Activated CD8-positive, alpha-beta memory T cell treated with anti-CD3 and anti-CD28 coated beads, Interleukin-2, amount 10 ng/mL, durations not matched to agents 7 days and 5 days (primary cell): ENCODE results near the gene SPRED2. TPM values are rescaled to one million over a fixed set of nuclear protein-coding genes. Genes with fewer than 3 reads are reported as not detected.

Experiments used
- ATAC-seq: fragments of 150-1000 bp; cut with Tn5 transposase; one replicate; pipeline ENCODE4 v1.10.0; 2021; ENCODE audit warnings: moderate library complexity
- CTCF ChIA-PET: fragments of 350-600 bp; sonication (Branson Sonifier 250); formaldehyde crosslinking; loops from one replicate; lab custom pipeline; 2021; ENCODE audit warnings: antibody characterized with exemption; lab: Charles Lee
- DNase-seq: peaks from one replicate; pipeline ENCODE4 v3.0.0-alpha.2; 2020
- H3K27ac Mint-ChIP-seq: one replicate; pipeline ENCODE4 v1.8.0; 2021; ENCODE audit warnings: mild to moderate bottlenecking, mixed read lengths
- H3K27me3 Mint-ChIP-seq: one replicate; pipeline ENCODE4 v1.8.0; 2021; ENCODE audit warnings: mixed read lengths
- H3K36me3 Mint-ChIP-seq: one replicate; pipeline ENCODE4 v1.8.0; 2021; ENCODE audit warnings: mild to moderate bottlenecking, mixed read lengths
- H3K4me1 Mint-ChIP-seq: one replicate; pipeline ENCODE4 v1.8.0; 2021; ENCODE audit warnings: mixed read lengths
- H3K4me3 Mint-ChIP-seq: one replicate; pipeline ENCODE4 v1.8.0; 2021; ENCODE audit warnings: mild to moderate bottlenecking, moderate library complexity, mixed read lengths
- H3K9me3 Mint-ChIP-seq: one replicate; pipeline ENCODE4 v1.8.0; 2022; ENCODE audit warnings: low read depth, mixed read lengths
- total RNA-seq, 2 experiments: library from RNA; stranded (reverse); gene quantifications; one replicate each; pipeline ENCODE4 v1.2.3, GENCODE V29; 2021

Gene SPRED2
- total RNA-seq, 2 experiments from 2014 or later: 3.2 to 3.5 TPM

- H3K4me3 Mint-ChIP-seq: no peak overlapping the region
- CTCF ChIA-PET: no interaction called here
- peaks cover 63% of the 10 kb centered on the region for H3K27me3 Mint-ChIP-seq
- no peaks in the 10 kb centered on the region for H3K4me1 Mint-ChIP-seq
- H3K9me3 Mint-ChIP-seq: no peaks in the 10 kb centered on the region
- no peak for ATAC-seq
- H3K36me3 Mint-ChIP-seq: no peaks in the 10 kb centered on the region
- no peak overlapping the region for H3K27ac Mint-ChIP-seq
- DNase-seq: no peak
Observed at GRCh38 chr2:65456886-65457285, 24.5 kb upstream of the SPRED2 start.

DNA sequence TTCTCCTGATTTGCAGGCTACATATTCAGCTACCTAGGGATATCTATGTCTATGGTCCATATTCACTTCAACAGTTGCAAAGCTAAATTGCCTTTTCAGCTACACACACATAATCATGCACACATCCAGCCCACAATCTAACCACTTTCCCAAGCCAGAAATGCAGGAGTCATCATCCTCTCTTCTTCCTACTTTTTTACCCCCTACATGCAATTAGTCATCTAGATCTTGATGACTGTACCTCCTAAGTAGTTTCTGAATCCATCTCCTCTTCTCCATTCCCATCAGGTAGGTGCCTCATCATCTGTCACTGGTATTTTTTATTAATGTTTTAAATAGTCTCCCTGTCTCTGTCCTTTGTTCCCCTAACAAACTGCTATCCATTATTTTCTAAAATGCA lies 23.7 kb upstream of the SPRED2 start:
- Mint-ChIP-seq H3K4me3 (no peak overlapping the region), H3K4me1 (no peaks in the 10 kb centered on the region), H3K27ac (no peak overlapping the region), H3K27me3 (peaks cover 60% of the 10 kb centered on the region), H3K9me3 (no peaks in the 10 kb centered on the region), H3K36me3 (no peaks in the 10 kb centered on the region)
- CTCF ChIA-PET: no interaction called here
- DNase-seq (no peak), ATAC-seq (no peak)

DNA sequence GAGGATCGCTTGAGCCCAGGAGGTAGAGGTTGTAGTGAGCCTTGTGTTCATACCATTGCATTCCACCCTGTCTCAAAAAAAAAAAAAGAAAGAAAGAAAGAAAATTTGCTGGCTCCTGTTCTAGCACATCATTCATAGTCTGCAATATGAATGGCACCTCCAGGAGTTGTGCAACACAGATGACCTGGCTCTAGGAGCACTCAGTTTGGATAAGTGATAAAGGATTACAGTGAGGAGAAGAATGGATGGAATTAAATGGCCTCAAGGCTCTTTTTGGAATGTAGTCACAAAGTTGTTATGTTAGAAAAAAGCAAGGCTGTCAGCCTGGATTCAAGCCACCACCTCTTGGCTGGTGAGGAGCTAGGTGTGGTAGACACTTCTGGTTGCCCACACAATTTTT lies 21.5 kb upstream of the SPRED2 start:
- Mint-ChIP-seq H3K4me3 (no peak overlapping the region), H3K4me1 (no peaks in the 10 kb centered on the region), H3K27me3 (peaks cover 57% of the 10 kb centered on the region), H3K27ac (no peak overlapping the region), H3K9me3 (no peaks in the 10 kb centered on the region), H3K36me3 (no peaks in the 10 kb centered on the region)
- DNase-seq (no peak), ATAC-seq (no peak)
- CTCF ChIA-PET: no interaction called here

DNA sequence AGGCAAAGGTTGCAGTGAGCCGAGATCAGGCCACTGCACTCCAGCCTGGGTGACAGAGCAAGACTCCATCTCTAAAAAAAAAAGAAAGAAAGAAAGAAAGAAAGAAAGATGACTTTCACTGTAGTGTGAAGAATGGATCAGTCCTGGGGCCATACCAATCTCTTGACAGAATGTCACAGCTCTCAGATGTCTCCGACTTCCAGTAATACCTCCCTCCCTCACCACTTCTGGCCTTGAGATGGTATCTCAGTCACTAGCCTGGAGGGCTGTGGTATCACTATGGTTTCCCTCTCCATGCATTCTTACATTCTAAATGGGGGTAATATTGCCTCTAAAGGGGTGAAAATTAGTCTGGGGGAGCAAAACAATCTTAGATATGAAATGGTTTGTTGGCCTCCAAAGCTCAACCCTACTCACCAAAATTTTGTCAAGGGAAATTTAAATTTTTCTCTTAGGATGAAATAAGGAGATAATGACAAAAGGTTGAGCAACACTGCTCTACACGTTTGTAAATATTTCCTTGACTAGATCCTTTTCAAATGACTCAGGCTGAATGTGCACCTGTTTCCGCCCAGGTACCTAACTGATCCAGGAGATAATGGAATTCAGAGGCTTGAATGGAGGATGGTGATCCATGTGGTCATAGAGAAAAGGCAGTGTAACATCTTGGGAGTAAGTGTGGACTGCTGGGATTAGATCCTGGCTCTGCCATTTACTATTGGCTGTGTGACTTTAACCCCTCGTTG lies 19.9 kb upstream of the SPRED2 start:
- CTCF ChIA-PET: no interaction called here
- H3K27me3 Mint-ChIP-seq: peaks cover 56% of the 10 kb centered on the region

GRCh38 chr2:65450810-65451209 lies 18.4 kb upstream of the SPRED2 start:
- Mint-ChIP-seq H3K36me3 (no peaks in the 10 kb centered on the region), H3K27me3 (peaks cover 54% of the 10 kb centered on the region), H3K9me3 (no peaks in the 10 kb centered on the region), H3K27ac (no peak overlapping the region), H3K4me3 (no peak overlapping the region), H3K4me1 (no peaks in the 10 kb centered on the region)
- ATAC-seq: no peak
- CTCF ChIA-PET: no interaction called here
- DNase-seq: no peak

More for the DNA sequence above, 19.9 kb upstream of the SPRED2 start:
- Mint-ChIP-seq H3K4me1 (no peaks in the 10 kb centered on the region), H3K4me3 (no peak overlapping the region), H3K9me3 (no peaks in the 10 kb centered on the region), H3K27ac (no peak overlapping the region), H3K36me3 (no peaks in the 10 kb centered on the region)
- DNase-seq (no peak), ATAC-seq (no peak)

DNA sequence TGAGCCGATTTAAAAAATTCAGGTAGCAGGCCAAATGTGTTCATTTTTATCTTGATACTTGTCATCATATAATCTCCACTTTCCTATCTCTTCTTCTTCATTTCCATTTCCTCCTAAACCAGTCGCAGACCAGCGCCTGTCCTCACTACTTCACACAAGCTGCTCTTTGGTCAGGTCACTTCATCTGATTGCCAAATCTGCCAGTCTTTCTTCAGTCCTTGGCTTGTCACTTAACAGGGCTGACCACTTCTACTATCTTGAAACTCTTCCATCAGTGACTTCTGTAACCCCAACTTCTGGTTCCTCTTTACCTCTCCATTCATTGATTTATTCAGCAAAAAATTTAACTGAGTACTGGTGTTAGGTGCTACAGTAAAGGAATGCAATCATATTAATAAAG lies 18.0 kb upstream of the SPRED2 start:
- no peak overlapping the region for H3K4me3 Mint-ChIP-seq
- H3K4me1 Mint-ChIP-seq: no peaks in the 10 kb centered on the region
- H3K36me3 Mint-ChIP-seq: no peaks in the 10 kb centered on the region
- no peak for ATAC-seq
- no peak overlapping the region for H3K27ac Mint-ChIP-seq
- H3K27me3 Mint-ChIP-seq: peaks cover 51% of the 10 kb centered on the region
- CTCF ChIA-PET: no interaction called here
- DNase-seq: no peak
- no peaks in the 10 kb centered on the region for H3K9me3 Mint-ChIP-seq

DNA sequence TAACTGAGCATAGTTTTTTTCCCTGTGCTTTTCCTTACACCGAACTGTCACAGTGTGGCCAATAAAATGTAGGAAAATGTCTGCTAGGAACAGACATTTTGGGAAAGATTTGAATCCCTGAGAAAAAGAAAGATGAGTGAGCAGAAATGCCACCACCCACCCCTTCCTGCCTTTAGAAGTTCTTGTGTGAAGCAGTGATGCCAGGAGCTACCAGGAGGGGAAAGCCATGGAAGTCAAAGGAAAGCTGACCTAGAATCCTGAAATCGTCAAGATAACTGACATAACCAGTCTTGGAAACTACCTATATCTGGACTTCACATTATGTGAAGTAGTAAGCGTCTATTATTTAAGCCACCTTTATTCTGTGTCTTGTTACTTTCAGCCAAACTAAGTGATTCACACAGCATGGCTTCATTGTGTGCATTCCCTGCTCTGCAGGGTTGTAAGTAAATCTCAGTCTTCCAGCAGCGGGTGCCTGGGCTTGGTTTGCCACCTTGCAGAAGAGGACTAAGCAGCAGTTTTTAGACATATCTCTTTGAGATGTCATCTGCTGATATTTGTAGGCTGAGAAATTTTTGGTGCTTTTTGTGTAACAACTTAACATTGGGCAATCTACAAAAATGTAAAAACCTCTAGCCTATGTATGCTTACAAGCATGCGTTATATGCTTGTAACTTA lies 11.2 kb upstream of the SPRED2 start:
- H3K27me3 Mint-ChIP-seq: peaks cover 42% of the 10 kb centered on the region
- H3K4me3 Mint-ChIP-seq: no peak overlapping the region
- H3K4me1 Mint-ChIP-seq: no peaks in the 10 kb centered on the region
- no peak for ATAC-seq
- DNase-seq: no peak
- H3K36me3 Mint-ChIP-seq: peaks cover 2% of the 10 kb centered on the region
- no peak overlapping the region for H3K27ac Mint-ChIP-seq
- CTCF ChIA-PET: no interaction called here
- peaks cover 2% of the 10 kb centered on the region for H3K9me3 Mint-ChIP-seq

GRCh38 chr2:65442420-65443020 lies 10.1 kb upstream of the SPRED2 start:
- Mint-ChIP-seq H3K4me1 (no peaks in the 10 kb centered on the region), H3K9me3 (peaks cover 2% of the 10 kb centered on the region), H3K36me3 (peaks cover 2% of the 10 kb centered on the region), H3K27ac (no peak overlapping the region), H3K4me3 (no peak overlapping the region), H3K27me3 (peaks cover 49% of the 10 kb centered on the region)
- CTCF ChIA-PET: no interaction called here
- ATAC-seq (no peak), DNase-seq (no peak)

- no peak overlapping the region for H3K4me3 Mint-ChIP-seq
- H3K36me3 Mint-ChIP-seq: peaks cover 2% of the 10 kb centered on the region
- DNase-seq (no peak), ATAC-seq (no peak)
- peaks cover 2% of the 10 kb centered on the region for H3K9me3 Mint-ChIP-seq
- CTCF ChIA-PET: interaction anchor here (0.6 to 1.0 kb wide), 2 partner anchors 55 to 135 kb away, joined by 3 read pairs; no protein-coding TSS in a partner anchor
- peaks cover 77% of the 10 kb centered on the region for H3K27me3 Mint-ChIP-seq
- H3K27ac Mint-ChIP-seq: no peak overlapping the region
- peaks cover 14% of the 10 kb centered on the region for H3K4me1 Mint-ChIP-seq
Observed at GRCh38 chr2:65438137-65438899, 5.9 kb upstream of the SPRED2 start.

DNA sequence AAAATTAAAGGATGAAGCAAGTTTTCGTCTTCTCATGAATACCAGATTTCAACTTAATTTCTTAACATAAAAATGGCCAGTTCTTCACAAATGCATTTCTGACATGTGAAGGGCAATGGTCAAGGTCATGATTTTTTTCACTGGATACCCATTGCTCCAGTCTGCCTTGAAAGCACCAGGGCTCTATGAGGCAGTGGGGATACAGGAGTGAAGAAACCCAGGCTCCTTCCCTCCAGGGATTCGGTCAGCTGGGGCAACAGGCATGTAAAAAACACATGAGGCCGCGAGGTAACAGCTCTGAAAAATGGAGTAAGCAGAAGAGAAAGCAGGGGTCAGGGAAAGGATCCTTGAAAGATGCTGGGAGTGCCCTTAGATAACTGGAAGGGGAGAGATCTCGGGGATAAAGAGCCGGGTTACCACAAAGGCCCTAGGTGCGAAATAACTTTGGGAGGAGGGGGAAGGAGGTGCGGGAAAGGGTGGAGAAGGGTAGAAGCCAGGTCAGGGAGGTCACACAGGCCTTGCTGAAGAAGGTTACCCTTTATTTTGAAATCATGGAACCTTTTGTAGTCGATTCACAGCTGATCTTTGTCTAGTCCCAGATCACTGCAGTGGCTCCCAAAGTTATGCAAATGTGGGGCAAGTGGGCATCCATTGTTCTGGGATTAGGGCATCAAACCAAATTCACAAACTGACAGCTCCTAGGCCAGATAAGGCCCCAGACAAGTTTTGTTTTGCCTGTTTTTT lies 5.2 kb upstream of the SPRED2 start:
- H3K4me3 Mint-ChIP-seq: no peak overlapping the region
- DNase-seq: no peak
- CTCF ChIA-PET: interaction anchor here (0.6 to 1.0 kb wide), 5 partner anchors 10 to 136 kb away, joined by 3 read pairs; no protein-coding TSS in a partner anchor
- H3K9me3 Mint-ChIP-seq: peaks cover 2% of the 10 kb centered on the region
- H3K27ac Mint-ChIP-seq: no peak overlapping the region
- H3K27me3 Mint-ChIP-seq: peaks cover 75% of the 10 kb centered on the region
- ATAC-seq: no peak
- H3K36me3 Mint-ChIP-seq: peaks cover 2% of the 10 kb centered on the region
- H3K4me1 Mint-ChIP-seq: peaks cover 16% of the 10 kb centered on the region

DNA sequence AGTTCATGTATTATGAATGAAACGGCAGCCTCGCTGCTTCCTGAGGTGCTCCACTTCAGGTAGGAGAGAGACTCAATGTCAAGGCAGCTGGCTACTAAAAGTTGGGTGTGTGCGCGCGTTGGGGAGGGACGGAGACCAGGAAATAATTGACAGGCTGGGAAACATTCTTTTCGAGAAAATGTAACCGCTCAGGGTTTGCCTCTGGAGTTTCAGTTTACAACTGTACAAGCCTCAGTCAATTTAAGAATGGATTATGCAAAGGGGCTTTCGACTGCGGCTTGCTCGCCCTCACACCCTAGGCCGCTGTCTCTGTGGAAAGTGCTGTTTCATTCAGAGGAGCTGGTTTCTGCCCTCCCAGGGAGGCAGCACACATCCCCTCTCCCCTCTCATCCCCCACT lies 4.4 kb upstream of the SPRED2 start:
- DNase-seq (peak; percentile 69), ATAC-seq (peak; percentile 21)
- H3K4me1 Mint-ChIP-seq: peaks cover 16% of the 10 kb centered on the region
- H3K27me3 Mint-ChIP-seq: peaks cover 72% of the 10 kb centered on the region
- H3K4me3 Mint-ChIP-seq: peak overlapping the region; percentile 73
- H3K27ac Mint-ChIP-seq: no peak overlapping the region
- peaks cover 1% of the 10 kb centered on the region for H3K9me3 Mint-ChIP-seq
- CTCF ChIA-PET: interaction anchor here (0.8 to 1.0 kb wide), 5 partner anchors 9 to 136 kb away, joined by 3 to 4 read pairs (median 3); no protein-coding TSS in a partner anchor
- H3K36me3 Mint-ChIP-seq: peaks cover 1% of the 10 kb centered on the region

GRCh38 chr2:65436169-65436823 lies 3.9 kb upstream of the SPRED2 start:
- DNase-seq (peak; percentile 57), ATAC-seq (peak; percentile 32)
- H3K27ac Mint-ChIP-seq: peak overlapping the region; percentile 34
- H3K36me3 Mint-ChIP-seq: no peaks in the 10 kb centered on the region
- peaks cover 70% of the 10 kb centered on the region for H3K27me3 Mint-ChIP-seq
- peak overlapping the region; percentile 73 for H3K4me3 Mint-ChIP-seq
- no peaks in the 10 kb centered on the region for H3K9me3 Mint-ChIP-seq
- CTCF ChIA-PET: interaction anchor here (0.9 to 1.1 kb wide), 5 partner anchors 8 to 209 kb away, joined by 3 to 4 read pairs (median 3); partner anchors contain the start of gene ACTR2
- peaks cover 16% of the 10 kb centered on the region for H3K4me1 Mint-ChIP-seq
